DOHH2 (cell line): ENCODE measurements around the gene KPNA6.

Experiments
- H3F3A ChIP-seq: fragments of 200-600 bp; sonication (generic), shearing (Covaris generic); 2 replicates; pipeline ENCODE4 v1.6.0; 2016; ENCODE audit warnings: antibody characterized with exemption, mild to moderate bottlenecking; ENCODE audit not compliant: control insufficient read depth, insufficient read depth
- H3K27ac ChIP-seq: fragments of 200-600 bp; sonication (generic); 2 replicates; pipeline ENCODE4 v1.5.1; 2014; ENCODE audit warnings: low read depth, mild to moderate bottlenecking, low read length, moderate library complexity
- H3K27me3 ChIP-seq: fragments of 200-600 bp; sonication (generic); 2 replicates; pipeline ENCODE4 v1.6.1; 2014; ENCODE audit warnings: mild to moderate bottlenecking, low read length, mixed read lengths; ENCODE audit not compliant: control insufficient read depth
- H3K36me3 ChIP-seq: fragments of 200-600 bp; sonication (generic); 2 replicates; pipeline ENCODE4 v1.6.1; 2014; ENCODE audit warnings: mild to moderate bottlenecking, low read length, moderate library complexity, mixed read lengths; ENCODE audit not compliant: control insufficient read depth
- H3K4me1 ChIP-seq: fragments of 200-600 bp; sonication (generic); 2 replicates; pipeline ENCODE4 v1.6.1; 2014; ENCODE audit warnings: mild to moderate bottlenecking, low read length, mixed read lengths; ENCODE audit not compliant: control insufficient read depth
- H3K4me2 ChIP-seq: fragments of 200-600 bp; sonication (generic); 2 replicates; pipeline ENCODE4 v1.6.0; 2014; ENCODE audit warnings: mild to moderate bottlenecking, low read length, moderate library complexity
- H3K4me3 ChIP-seq: fragments of 200-600 bp; sonication (generic); 2 replicates; pipeline ENCODE4 v1.5.1; 2014; ENCODE audit warnings: mild to moderate bottlenecking, low read length, mixed read lengths
- H3K79me2 ChIP-seq: fragments of 200-600 bp; sonication (generic); 2 replicates; pipeline ENCODE4 v1.6.1; 2014; ENCODE audit warnings: mild to moderate bottlenecking, low read length, mixed read lengths; ENCODE audit not compliant: control insufficient read depth
- H3K9me2 ChIP-seq: fragments of 200-600 bp; sonication (generic); replicated peaks from 2 replicates; pipeline ENCODE4 v1.6.1; 2014; ENCODE audit warnings: mild to moderate bottlenecking, low read length, mixed read lengths; ENCODE audit not compliant: control insufficient read depth
- H3K9me3 ChIP-seq: fragments of 200-600 bp; sonication (generic); 2 replicates; pipeline ENCODE4 v1.6.1; 2014; ENCODE audit warnings: antibody characterized with exemption, low read length, mixed read lengths; ENCODE audit not compliant: control insufficient read depth, insufficient read depth
- H4K20me1 ChIP-seq: fragments of 200-600 bp; sonication (generic); 2 replicates; pipeline ENCODE4 v1.6.0; 2014; ENCODE audit warnings: low read depth, mild to moderate bottlenecking, antibody characterized with exemption, low read length, moderate library complexity; ENCODE audit not compliant: control insufficient read depth, insufficient read depth
- CTCF ChIP-seq: fragments of 200-600 bp; sonication (generic); IDR thresholded peaks from one replicate; pipeline ENCODE4 v1.5.1; 2014; ENCODE audit warnings: antibody characterized with exemption, mild to moderate bottlenecking, low read depth, low read length; ENCODE audit not compliant: poor library complexity, severe bottlenecking
- EZH2phosphoT487 ChIP-seq: fragments of 200-600 bp; sonication (generic); IDR thresholded peaks from 2 replicates; pipeline ENCODE4 v1.6.1; 2017; ENCODE audit warnings: borderline replicate concordance, mild to moderate bottlenecking, antibody characterized with exemption, low read length, moderate library complexity, mixed read lengths

The KPNA6 gene

GRCh38 chr1:32125313-32125712 lies 17.5 kb downstream of the KPNA6 start:
- no peaks in the 10 kb centered on the region for H3K9me2 ChIP-seq
- TF ChIP-seq EZH2phosphoT487 (no peak), CTCF (no peak)
- H3K9me3 ChIP-seq, result no peaks in the 10 kb centered on the region
- H3K27me3 ChIP-seq, result no peaks in the 10 kb centered on the region
- no peak overlapping the region for H3K4me2 ChIP-seq
- peaks cover 18% of the 10 kb centered on the region; the same call in 1 of the 2 replicates for H3K36me3 ChIP-seq
- H3K4me1 ChIP-seq, result peaks cover 31% of the 10 kb centered on the region
- H3F3A ChIP-seq, result peaks cover 3% of the 10 kb centered on the region
- peaks cover 98% of the 10 kb centered on the region for H3K79me2 ChIP-seq
- H3K27ac ChIP-seq, result no peak overlapping the region
- peaks cover 8% of the 10 kb centered on the region; the same call in 1 of the 2 replicates for H4K20me1 ChIP-seq
- no peak overlapping the region for H3K4me3 ChIP-seq

- peaks cover 3% of the 10 kb centered on the region for H3F3A ChIP-seq
- H3K4me1 ChIP-seq, result peaks cover 23% of the 10 kb centered on the region
- peaks cover 8% of the 10 kb centered on the region; the same call in 1 of the 2 replicates for H4K20me1 ChIP-seq
- no peak overlapping the region for H3K27ac ChIP-seq
- TF ChIP-seq EZH2phosphoT487 (no peak), CTCF (no peak)
- no peaks in the 10 kb centered on the region for H3K9me3 ChIP-seq
- H3K4me2 ChIP-seq, result no peak overlapping the region
- H3K4me3 ChIP-seq, result no peak overlapping the region
- peaks cover 94% of the 10 kb centered on the region for H3K79me2 ChIP-seq
- no peaks in the 10 kb centered on the region for H3K9me2 ChIP-seq
- no peaks in the 10 kb centered on the region for H3K27me3 ChIP-seq
- H3K36me3 ChIP-seq, result peaks cover 21% of the 10 kb centered on the region; the same call in 1 of the 2 replicates
Observed at GRCh38 chr1:32126770-32127169, 18.9 kb downstream of the KPNA6 start.

GRCh38 chr1:32127409-32128198 lies 19.7 kb downstream of the KPNA6 start:
- TF ChIP-seq CTCF, result no peak
- TF ChIP-seq EZH2phosphoT487, result no peak

More at GRCh38 chr1:32127409-32128198, 19.7 kb downstream of the KPNA6 start:
- H3K27ac ChIP-seq, result no peak overlapping the region
- peaks cover 21% of the 10 kb centered on the region; the same call in 1 of the 2 replicates for H3K36me3 ChIP-seq
- peaks cover 93% of the 10 kb centered on the region for H3K79me2 ChIP-seq
- no peak overlapping the region for H3K4me2 ChIP-seq
- H3K4me1 ChIP-seq, result peaks cover 19% of the 10 kb centered on the region
- no peaks in the 10 kb centered on the region for H3K9me3 ChIP-seq
- H3K27me3 ChIP-seq, result no peaks in the 10 kb centered on the region
- H3K9me2 ChIP-seq, result no peaks in the 10 kb centered on the region
- H3K4me3 ChIP-seq, result no peak overlapping the region
- H3F3A ChIP-seq, result peaks cover 3% of the 10 kb centered on the region
- peaks cover 8% of the 10 kb centered on the region; the same call in 1 of the 2 replicates for H4K20me1 ChIP-seq
